ENCODE data around the gene SNRPD1.

DNA sequence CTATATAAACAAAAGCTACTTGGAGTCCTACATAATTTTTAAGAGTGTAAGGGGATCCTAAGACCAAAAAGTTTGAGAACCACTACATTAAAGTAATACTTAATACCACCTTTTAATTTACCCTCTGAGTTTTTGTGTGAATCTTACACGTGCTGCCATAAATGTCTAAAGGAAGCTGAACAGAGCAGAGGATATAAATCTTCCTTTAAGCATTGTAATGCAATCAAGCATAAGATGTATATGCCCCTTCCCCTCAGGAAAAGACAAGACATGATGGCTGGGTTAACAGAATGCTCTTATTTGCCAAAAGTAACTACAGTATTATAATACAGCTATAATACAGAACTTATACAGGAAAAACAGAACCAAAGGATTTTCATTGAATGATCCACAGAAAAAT is 14.5 kb upstream of the SNRPD1 start:
- TF ChIP-seq CTCF (IDR thresholded peaks at IDR 0.05) (no peak), POLR2A (IDR thresholded peaks at IDR 0.05) (no peak)
